ENCODE data around the gene TMEM54.

- TF ChIP-seq POLR2A (IDR thresholded peaks at IDR 0.05) (no peak), CTCF (IDR thresholded peaks at IDR 0.05) (no peak)
Measured at GRCh38 chr1:32900371-32900955, 726 bp downstream of the TMEM54 start.
